Esophagus muscularis mucosa (tissue), 4 donors: Measurements from ENCODE around the gene RHD.

ENCODE experiments used
- CTCF ChIP-seq, 3 experiments: fragments of 200-600 bp in 2 of 3; fragments of 450-650 bp in 1 of 3; sonication (generic) in 2 of 3; IDR thresholded peaks; one replicate each; pipeline ENCODE4 v1.5.1; 2017 to 2019; ENCODE audit warnings: antibody characterized with exemption in 3 of 3, mild to moderate bottlenecking in 2 of 3, moderate library complexity in 1 of 3
- EP300 ChIP-seq: sonication (generic); formaldehyde crosslinking; IDR thresholded peaks from one replicate; pipeline ENCODE4 v1.6.1; 2017; ENCODE audit warnings: antibody characterized with exemption
- POLR2A ChIP-seq: fragments of 450-650 bp; IDR thresholded peaks from one replicate; pipeline ENCODE4 v1.6.1; 2017; ENCODE audit warnings: antibody characterized with exemption, moderate library complexity, mild to moderate bottlenecking, low read depth
- POLR2AphosphoS5 ChIP-seq, 2 donors: sonication (generic); formaldehyde crosslinking; IDR thresholded peaks; one replicate each; pipeline ENCODE4 v1.6.1; 2017; ENCODE audit warnings: antibody characterized with exemption in 2 of 2

DNA sequence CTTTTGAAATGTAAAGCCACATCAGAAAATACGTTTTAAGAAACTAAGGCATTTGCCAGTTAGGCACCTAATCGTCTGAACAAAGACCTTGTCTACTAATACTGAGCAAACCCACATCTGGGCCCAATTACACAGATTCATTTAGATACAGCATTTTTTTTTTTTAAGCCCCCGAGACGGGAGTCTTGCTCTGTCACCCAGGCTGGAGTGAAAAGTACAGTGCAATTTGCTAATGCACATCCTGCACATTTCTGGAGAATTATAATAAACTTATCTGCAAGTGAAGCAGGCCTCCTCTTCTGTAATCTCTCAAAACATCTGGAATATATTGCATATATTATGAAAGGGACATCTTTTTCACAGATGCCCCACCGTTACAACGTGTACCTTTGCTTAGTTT lies 28.4 kb upstream of the RHD start:
- no peak for TF ChIP-seq CTCF (IDR thresholded peaks at IDR 0.05)
- no peak for TF ChIP-seq POLR2AphosphoS5 (IDR thresholded peaks at IDR 0.05)
- no peak for TF ChIP-seq EP300
- no peak for TF ChIP-seq POLR2A
